ENCODE measurements around the gene VPS8. TPM values are rescaled to one million over a fixed set of nuclear protein-coding genes. Genes with fewer than 3 reads are reported as not detected.

Gene VPS8
- total RNA-seq (2016; rRNA removed; fragmentation: Illumina TruSeq; extraction: Trizol) (32.6 and 35.1 TPM in 2 replicates), polyA plus RNA-seq (2011; rRNA removed) (14.2 and 16.4 TPM in 2 replicates), polyA minus RNA-seq (2011; rRNA and poly(A)+ RNA removed; ENCODE audit: low replicate concordance) (30.8 and 54.1 TPM in 2 replicates), Bru-seq, nascent RNA (percentile 64 among the genes with signal in this experiment), BruChase-seq, experiment 1, labeled RNA remaining after a 6-hour chase (percentile 61 among the genes with signal in this experiment), BruChase-seq, experiment 2, labeled RNA remaining after a 2-hour chase (percentile 64 among the genes with signal in this experiment)
- total RNA-seq (2016; cell fraction: cytosol; rRNA removed; fragmentation: Illumina TruSeq; extraction: Trizol; ENCODE audit: low read depth), result 21.2 and 26.3 TPM in 2 replicates
- 34.3 and 35.4 TPM in 2 replicates for total RNA-seq (2016; cell fraction: insoluble cytoplasmic fraction; rRNA removed; fragmentation: Illumina TruSeq; extraction: Trizol)
- total RNA-seq (2016; cell fraction: membrane; rRNA removed; fragmentation: Illumina TruSeq; extraction: Trizol), result 18.6 and 21.1 TPM in 2 replicates
- total RNA-seq (2016; cell fraction: nucleus; rRNA removed; fragmentation: Illumina TruSeq; extraction: Trizol), result 91.6 and 95.2 TPM in 2 replicates
- polyA plus RNA-seq (2011; cell fraction: cytosol; rRNA removed), result 4.5 and 7.5 TPM in 2 replicates
- 45.8 and 48.3 TPM in 2 replicates for polyA plus RNA-seq (2011; cell fraction: nucleus; rRNA removed)
- 12.4 and 13.2 TPM in 2 replicates for polyA plus RNA-seq (2012)
- 4.6 and 5.5 TPM in 2 replicates for polyA plus RNA-seq (2016; cell fraction: cytosol; fragmentation: Illumina TruSeq; extraction: Trizol; ENCODE audit: low read depth)
- 15.5 and 17.1 TPM in 2 replicates for polyA plus RNA-seq (2016; cell fraction: insoluble cytoplasmic fraction; fragmentation: Illumina TruSeq; extraction: Trizol; ENCODE audit: low read depth)
- polyA plus RNA-seq (2016; cell fraction: membrane; fragmentation: Illumina TruSeq; extraction: Trizol; ENCODE audit: low read depth), result 4.7 and 5.3 TPM in 2 replicates
- polyA plus RNA-seq (2016; cell fraction: nucleus; fragmentation: Illumina TruSeq; extraction: Trizol; ENCODE audit: insufficient read depth, low read depth), result 52.8 and 56.9 TPM in 2 replicates
- polyA minus RNA-seq (2011; cell fraction: cytosol; rRNA and poly(A)+ RNA removed), result 12.9 and 20.4 TPM in 2 replicates
- 182 and 228 TPM in 2 replicates for polyA minus RNA-seq (2011; cell fraction: nucleus; rRNA and poly(A)+ RNA removed)
- long read RNA-seq, experiment 1, full-length matches to known transcripts, result 1 of 5 reads
- long read RNA-seq, experiment 1, partial matches to known transcripts, result 2 of 5 reads
- long read RNA-seq, experiment 1, other reads (novel, unspliced or antisense), result 2 of 5 reads
- long read RNA-seq, experiment 2, full-length matches to known transcripts, result 6 of 25 reads
- long read RNA-seq, experiment 2, partial matches to known transcripts, result 13 of 25 reads
- long read RNA-seq, experiment 2, other reads (novel, unspliced or antisense), result 6 of 25 reads

GRCh38 chr3:184811999-184812661 is at the start of gene VPS8:
VPS8 (plus strand) TSS chr3:184812166; CDS start chr3:184824633, 12,467 bp downstream.
- Histone ChIP-seq H3K4me1 (ENCODE audit: insufficient read depth, low read length) (peaks cover 31% of the 10 kb centered on the region), H3K27me3 (ENCODE audit: control insufficient read depth in 1 of 2, insufficient read depth in 2 of 2, low read length in 2 of 2) (no peaks in the 10 kb centered on the region; a peak in 1 of 5 replicates), H3K9me3 (ENCODE audit: low read length) (no peaks in the 10 kb centered on the region), H3K4me3 (replicated peaks in 1 of 3; ENCODE audit: insufficient read depth in 1 of 3, low read depth in 2 of 3, low read length in 3 of 3) (peak within 1 kb of the TSS; percentile 71 to 86 (median 78)), H3K27ac (ENCODE audit: extremely low read length, insufficient read depth, low read length) (peak within 1 kb of the TSS; percentile 23), H3K36me3 (replicated peaks in 1 of 2; ENCODE audit: control insufficient read depth in 1 of 2, insufficient read depth in 2 of 2, low read length in 2 of 2) (no peaks in the 10 kb centered on the region; a peak in 1 of 5 replicates), H3K4me2 (ENCODE audit: low read depth, low read length) (peak within 1 kb of the TSS; percentile 89), H4K20me1 (ENCODE audit: insufficient read depth, low read length) (no peaks in the 10 kb centered on the region), H2AFZ (ENCODE audit: low read length) (peak within 1 kb of the TSS; percentile 100), H3K9ac (ENCODE audit: insufficient read depth, low read depth, low read length) (peak within 1 kb of the TSS; percentile 77), H3K79me2 (ENCODE audit: insufficient read depth, low read length) (peaks cover 9% of the 10 kb centered on the region)
- 0% methylated on average over 12 of the region's 50 CpGs for whole genome bisulfite sequencing (ENCODE audit: low lambda C conversion rate)
- intact Hi-C loops (cut with micrococcal nuclease; ENCODE audit: unreplicated experiment), result no loop called here
- FAIRE-seq (peak; percentile 88), DNase-seq (ENCODE audit: low spot score) (peak; percentile 89), ATAC-seq (peak; percentile 94)
- POLR2A ChIA-PET, result interaction anchor here (0.6 kb wide), 1 partner anchor 11 kb away, joined by 3 read pairs; no protein-coding TSS in a partner anchor
- BruUV-seq (replicated peaks), result TSS peak; percentile 59
- CTCF ChIA-PET (ENCODE audit: low intra/inter-chr PET ratio, low total read pairs), result no interaction called here
- in situ Hi-C loops (cut with HindIII; ENCODE audit: extremely low pct_ligation_motif_present, low pct_unique_long_range_greater_than_20kb), result no loop called here
- TF ChIP-seq NKX3-1 (CRISPR knock-in tag; IDR thresholded peaks at IDR 0.05) (no peak), NCOA5 (CRISPR knock-in tag; IDR thresholded peaks at IDR 0.05) (no peak), SNRNP70 (IDR thresholded peaks at IDR 0.05; ENCODE audit: low read depth, low read length) (no peak), TP53 (CRISPR knock-in tag; conservative IDR thresholded peaks at IDR 0.05) (no peak), ZNF577 (CRISPR knock-in tag; IDR thresholded peaks at IDR 0.05; ENCODE audit: borderline replicate concordance, low read depth) (no peak), CBFB (CRISPR knock-in tag; IDR thresholded peaks at IDR 0.05) (peak; percentile 61; the same call in 1 of the 2 replicates), SP5 (CRISPR knock-in tag; IDR thresholded peaks at IDR 0.05; ENCODE audit: borderline replicate concordance, low read depth) (peak; percentile 76), SAP130 (CRISPR knock-in tag; IDR thresholded peaks at IDR 0.05; ENCODE audit: low read depth) (peak; percentile 79), RNF219 (CRISPR knock-in tag; IDR thresholded peaks at IDR 0.05) (no peak), ZMAT3 (CRISPR knock-in tag; conservative IDR thresholded peaks at IDR 0.05) (0 out of 2 replicates have a peak, but pooled peaks have one; percentile 21), NPAS2 (CRISPR knock-in tag; IDR thresholded peaks at IDR 0.05; ENCODE audit: borderline replicate concordance) (no peak), CSRNP1 (CRISPR knock-in tag; IDR thresholded peaks at IDR 0.05) (no peak), HBP1 (CRISPR knock-in tag; IDR thresholded peaks at IDR 0.05; ENCODE audit: low read depth) (0 out of 2 replicates have a peak, but pooled peaks have one; percentile 60)

All from HepG2 (cell line).